ENCODE measurements around the gene DTNB.

DNA sequence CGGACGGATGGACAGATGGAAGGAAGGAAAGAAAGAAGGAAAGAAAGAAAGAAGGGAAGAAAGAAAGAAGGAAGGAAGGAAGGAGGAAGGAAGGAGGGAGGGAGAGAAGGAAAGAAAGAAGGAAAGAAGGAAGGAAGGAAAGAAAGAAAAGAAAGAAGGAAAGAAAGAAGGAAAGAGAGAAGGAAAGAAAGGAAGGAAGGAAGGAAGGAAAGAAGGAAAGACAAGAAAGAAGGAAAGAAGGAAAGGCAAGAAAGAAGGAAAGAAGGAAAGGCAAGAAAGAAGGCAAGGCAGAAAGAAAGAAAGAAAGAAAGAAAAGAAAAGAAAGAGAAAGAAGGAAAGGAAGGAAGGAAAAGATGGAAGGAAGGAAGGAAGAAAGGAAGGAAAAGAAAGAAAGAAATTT, 169.1 kb downstream of the DTNB start:
- TF ChIP-seq EZH2 (IDR thresholded peaks at IDR 0.05; ENCODE audit: borderline replicate concordance, low read depth, low read length, poor library complexity, severe bottlenecking) = no peak
- TF ChIP-seq, protein P1, sequence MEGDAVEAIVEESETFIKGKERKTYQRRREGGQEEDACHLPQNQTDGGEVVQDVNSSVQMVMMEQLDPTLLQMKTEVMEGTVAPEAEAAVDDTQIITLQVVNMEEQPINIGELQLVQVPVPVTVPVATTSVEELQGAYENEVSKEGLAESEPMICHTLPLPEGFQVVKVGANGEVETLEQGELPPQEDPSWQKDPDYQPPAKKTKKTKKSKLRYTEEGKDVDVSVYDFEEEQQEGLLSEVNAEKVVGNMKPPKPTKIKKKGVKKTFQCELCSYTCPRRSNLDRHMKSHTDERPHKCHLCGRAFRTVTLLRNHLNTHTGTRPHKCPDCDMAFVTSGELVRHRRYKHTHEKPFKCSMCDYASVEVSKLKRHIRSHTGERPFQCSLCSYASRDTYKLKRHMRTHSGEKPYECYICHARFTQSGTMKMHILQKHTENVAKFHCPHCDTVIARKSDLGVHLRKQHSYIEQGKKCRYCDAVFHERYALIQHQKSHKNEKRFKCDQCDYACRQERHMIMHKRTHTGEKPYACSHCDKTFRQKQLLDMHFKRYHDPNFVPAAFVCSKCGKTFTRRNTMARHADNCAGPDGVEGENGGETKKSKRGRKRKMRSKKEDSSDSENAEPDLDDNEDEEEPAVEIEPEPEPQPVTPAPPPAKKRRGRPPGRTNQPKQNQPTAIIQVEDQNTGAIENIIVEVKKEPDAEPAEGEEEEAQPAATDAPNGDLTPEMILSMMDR (conservative IDR thresholded peaks at IDR 0.05; ENCODE audit: low read depth, low read length) = no peak

Measured in A673 (cell line).